ENCODE results near the gene IGF1.
A peak's percentile ranks its signal among the peaks of the same experiment; 100 is the strongest.

Gene IGF1

DNA sequence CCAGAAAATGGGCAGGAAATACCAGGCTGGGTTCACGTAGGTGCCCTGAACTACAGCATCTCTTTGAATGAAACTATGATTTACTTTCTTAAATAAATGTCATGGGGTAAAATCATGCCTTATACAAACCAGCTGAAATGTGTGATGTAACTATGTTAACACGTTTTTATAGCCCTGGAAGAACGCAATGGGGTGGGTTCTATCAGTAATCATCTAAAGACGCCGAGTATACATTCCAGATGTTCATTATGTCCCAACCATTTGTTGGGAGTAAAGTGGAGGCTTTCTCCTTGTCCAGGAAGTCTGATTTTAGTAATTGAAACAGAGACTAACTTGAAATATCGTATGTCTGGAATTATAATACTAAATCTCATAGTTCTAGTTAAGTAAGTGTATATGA lies 16.2 kb upstream of the IGF1 start:
- no peak for DNase-seq (ENCODE audit: low read depth, low spot score)
- ChIA-PET CTCF (no interaction called here), POLR2A (no interaction called here)
- H3K4me3 ChIP-seq (ENCODE audit: low read depth, low read length), result no peak overlapping the region
- TF ChIP-seq, protein P1, sequence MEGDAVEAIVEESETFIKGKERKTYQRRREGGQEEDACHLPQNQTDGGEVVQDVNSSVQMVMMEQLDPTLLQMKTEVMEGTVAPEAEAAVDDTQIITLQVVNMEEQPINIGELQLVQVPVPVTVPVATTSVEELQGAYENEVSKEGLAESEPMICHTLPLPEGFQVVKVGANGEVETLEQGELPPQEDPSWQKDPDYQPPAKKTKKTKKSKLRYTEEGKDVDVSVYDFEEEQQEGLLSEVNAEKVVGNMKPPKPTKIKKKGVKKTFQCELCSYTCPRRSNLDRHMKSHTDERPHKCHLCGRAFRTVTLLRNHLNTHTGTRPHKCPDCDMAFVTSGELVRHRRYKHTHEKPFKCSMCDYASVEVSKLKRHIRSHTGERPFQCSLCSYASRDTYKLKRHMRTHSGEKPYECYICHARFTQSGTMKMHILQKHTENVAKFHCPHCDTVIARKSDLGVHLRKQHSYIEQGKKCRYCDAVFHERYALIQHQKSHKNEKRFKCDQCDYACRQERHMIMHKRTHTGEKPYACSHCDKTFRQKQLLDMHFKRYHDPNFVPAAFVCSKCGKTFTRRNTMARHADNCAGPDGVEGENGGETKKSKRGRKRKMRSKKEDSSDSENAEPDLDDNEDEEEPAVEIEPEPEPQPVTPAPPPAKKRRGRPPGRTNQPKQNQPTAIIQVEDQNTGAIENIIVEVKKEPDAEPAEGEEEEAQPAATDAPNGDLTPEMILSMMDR (IDR thresholded peaks at IDR 0.05; ENCODE audit: insufficient read depth, low read length, missing control alignments), result no peak

DNA sequence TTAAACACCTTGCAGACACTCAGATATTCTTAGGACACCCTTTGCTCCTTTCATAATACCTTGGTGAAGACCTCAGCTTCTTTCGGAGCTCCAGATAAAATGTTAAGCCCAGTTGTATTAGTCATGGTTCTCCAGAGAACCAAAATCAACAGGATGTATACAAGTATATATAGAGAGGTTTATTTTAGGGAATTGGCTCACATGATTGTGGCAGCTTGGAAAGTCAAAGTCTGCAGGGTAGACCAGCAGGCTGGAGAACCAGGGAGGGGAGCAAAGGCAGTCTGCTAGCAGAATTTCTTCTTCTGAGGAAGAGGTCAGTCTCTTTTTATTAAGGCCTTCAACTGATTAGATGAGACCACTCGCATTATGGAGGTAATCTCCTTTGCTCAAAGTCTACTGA lies 6.9 kb upstream of the IGF1 start:
- no peak overlapping the region for H3K4me3 ChIP-seq (ENCODE audit: low read depth, low read length)
- POLR2A ChIA-PET, result no interaction called here
- DNase-seq (ENCODE audit: low read depth, low spot score), result no peak
- CTCF ChIA-PET, result interaction anchor here (1.0 to 1.4 kb wide), 3 partner anchors 26 to 547 kb away, joined by 3 read pairs; no protein-coding TSS in a partner anchor
- TF ChIP-seq, protein P1 (IDR thresholded peaks at IDR 0.05; ENCODE audit: insufficient read depth, low read length, missing control alignments), result no peak

DNA sequence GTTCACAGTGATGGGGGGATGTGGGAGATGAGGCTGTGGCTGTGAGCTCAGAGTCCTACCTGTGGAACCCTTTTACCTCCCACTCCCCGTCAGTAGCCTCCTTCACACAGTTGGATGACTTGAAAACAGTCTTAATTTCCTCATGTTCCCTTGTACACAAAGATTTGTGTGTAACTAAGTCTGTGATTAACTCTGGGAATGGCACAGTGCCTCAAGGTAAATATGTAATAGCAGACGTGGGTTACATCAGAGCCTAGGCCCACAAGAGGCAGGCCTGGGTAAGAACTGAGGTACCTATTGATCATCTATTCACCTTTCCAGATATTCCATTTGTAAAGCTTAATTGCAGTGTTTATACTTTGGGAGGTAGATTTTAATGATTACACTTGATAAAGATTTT lies 5.8 kb upstream of the IGF1 start:
- ChIA-PET CTCF (interaction anchor here (0.7 to 1.5 kb wide), 6 partner anchors 12 to 546 kb away, joined by 3 to 4 read pairs (median 3); no protein-coding TSS in a partner anchor), POLR2A (no interaction called here)
- DNase-seq (ENCODE audit: low read depth, low spot score), result no peak
- H3K4me3 ChIP-seq (ENCODE audit: low read depth, low read length), result no peak overlapping the region
- TF ChIP-seq, protein P1 (IDR thresholded peaks at IDR 0.05; ENCODE audit: insufficient read depth, low read length, missing control alignments), result no peak

DNA sequence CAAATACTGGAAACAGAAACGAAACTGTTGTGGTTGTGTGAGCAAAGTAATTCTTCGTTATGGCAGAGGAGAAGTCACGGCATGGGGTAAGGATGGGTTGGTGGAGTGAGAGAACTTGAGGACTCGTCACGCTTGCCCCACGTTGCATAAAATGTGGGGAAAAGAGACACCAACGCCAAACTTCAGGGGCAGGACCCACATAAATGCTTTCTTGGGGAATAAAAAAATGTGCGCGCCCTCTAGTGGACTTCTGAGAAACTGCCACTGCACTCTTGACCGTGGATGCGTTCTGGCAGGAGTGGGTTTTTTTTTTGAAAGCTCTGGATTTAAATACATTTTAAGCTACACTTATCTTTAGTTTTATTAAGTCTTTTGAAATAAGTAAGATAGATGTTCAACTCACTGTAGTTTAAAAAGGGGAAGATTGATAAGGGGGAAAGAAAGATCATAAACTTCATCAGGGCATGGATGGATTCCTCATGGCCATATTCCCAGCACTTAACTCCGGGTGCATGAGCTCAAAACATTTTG lies 4.1 kb upstream of the IGF1 start:
- CTCF ChIA-PET, result interaction anchor here (0.8 to 4.5 kb wide), 31 partner anchors 9 to 548 kb away, joined by 3 to 44 read pairs (median 5); no protein-coding TSS in a partner anchor
- DNase-seq (ENCODE audit: low read depth, low spot score), result no peak
- H3K4me3 ChIP-seq (ENCODE audit: low read depth, low read length), result no peak overlapping the region
- POLR2A ChIA-PET, result no interaction called here
- TF ChIP-seq, protein P1 (IDR thresholded peaks at IDR 0.05; ENCODE audit: insufficient read depth, low read length, missing control alignments), result peak; percentile 69

DNA sequence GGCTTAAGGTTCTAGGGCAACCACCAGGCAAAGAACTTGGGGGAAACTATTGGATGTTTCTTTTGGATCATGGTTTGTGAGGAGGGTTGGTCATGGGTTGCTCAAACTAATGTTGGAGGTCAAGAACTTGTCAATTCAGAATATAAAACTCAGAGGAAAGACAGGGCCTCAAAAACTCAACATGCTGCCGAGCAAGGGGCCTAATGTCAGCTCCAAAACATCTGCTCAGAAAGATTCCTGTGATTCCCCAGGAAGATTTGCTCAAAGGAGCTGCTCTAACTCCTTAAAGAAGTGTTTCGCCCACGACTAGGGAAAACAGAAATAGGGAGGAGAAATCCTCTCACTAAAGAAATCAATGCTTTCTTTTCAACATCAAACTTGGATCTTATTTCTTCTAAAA lies 3.7 kb upstream of the IGF1 start:
- POLR2A ChIA-PET, result no interaction called here
- no peak for DNase-seq (ENCODE audit: low read depth, low spot score)
- TF ChIP-seq, protein P1 (IDR thresholded peaks at IDR 0.05; ENCODE audit: insufficient read depth, low read length, missing control alignments), result no peak
- CTCF ChIA-PET, result interaction anchor here (0.6 to 4.5 kb wide), 31 partner anchors 10 to 548 kb away, joined by 3 to 44 read pairs (median 5); no protein-coding TSS in a partner anchor
- no peak overlapping the region for H3K4me3 ChIP-seq (ENCODE audit: low read depth, low read length)

DNA sequence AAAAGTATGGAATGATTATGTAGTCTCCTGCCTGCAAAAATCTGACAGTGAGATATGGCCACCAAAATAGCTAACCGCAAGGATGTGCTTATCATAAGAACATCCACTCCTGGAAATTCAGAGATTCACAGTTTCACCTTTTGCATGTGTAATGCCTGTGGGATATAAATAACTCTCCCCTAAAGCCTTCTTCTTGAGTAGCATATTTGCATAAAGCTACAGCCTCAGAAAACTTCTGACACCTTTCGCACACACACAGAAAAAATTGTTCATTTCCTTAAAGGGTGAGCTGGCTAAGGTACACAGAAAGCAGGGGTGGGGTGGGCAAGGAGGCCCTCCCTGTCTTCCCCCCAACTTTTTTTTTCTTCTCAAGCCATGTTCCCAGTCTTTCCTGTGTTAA lies 3.1 kb upstream of the IGF1 start:
- H3K4me3 ChIP-seq (ENCODE audit: low read depth, low read length), result no peak overlapping the region
- DNase-seq (ENCODE audit: low read depth, low spot score), result no peak
- ChIA-PET CTCF (interaction anchor here (0.6 to 4.5 kb wide), 31 partner anchors 7 to 729 kb away, joined by 3 to 44 read pairs (median 5); no protein-coding TSS in a partner anchor), POLR2A (no interaction called here)
- TF ChIP-seq, protein P1 (IDR thresholded peaks at IDR 0.05; ENCODE audit: insufficient read depth, low read length, missing control alignments), result no peak
